GM12875 (cell line): ENCODE data around the gene CEMIP.

ENCODE experiments used
- H3K4me3 ChIP-seq: one replicate; pipeline ENCODE4 v1.5.1; 2011; ENCODE audit warnings: low read depth, low read length, control low read depth
- TF ChIP-seq, protein P1 (sequence below): IDR thresholded peaks from 2 replicates; pipeline ENCODE4 v1.5.1; 2011; ENCODE audit warnings: low read depth, mild to moderate bottlenecking, control low read depth, inconsistent platforms, low read length, moderate library complexity, borderline replicate concordance; ENCODE audit not compliant: insufficient read depth

CEMIP gene

DNA sequence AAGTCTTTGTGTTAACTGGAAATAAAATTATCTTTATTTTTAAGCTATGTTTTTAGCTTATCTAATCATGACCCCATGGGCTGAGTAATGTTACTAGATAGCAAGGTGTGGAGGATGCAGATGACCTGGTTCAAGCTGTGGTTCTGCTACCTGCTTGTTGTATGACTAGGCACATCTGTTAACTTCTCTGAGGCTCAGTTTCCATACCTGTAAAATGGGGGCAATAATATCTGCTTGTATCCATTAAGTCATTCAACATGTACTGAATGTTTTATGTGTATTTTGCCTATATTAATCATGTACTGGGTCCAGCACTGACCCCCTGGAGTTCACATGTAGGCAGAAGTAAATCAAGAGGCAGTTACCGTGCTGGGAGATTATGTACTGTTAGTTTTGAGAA lies 51.5 kb downstream of the CEMIP start:
- H3K4me3 ChIP-seq, result no peak overlapping the region
- TF ChIP-seq, protein P1, sequence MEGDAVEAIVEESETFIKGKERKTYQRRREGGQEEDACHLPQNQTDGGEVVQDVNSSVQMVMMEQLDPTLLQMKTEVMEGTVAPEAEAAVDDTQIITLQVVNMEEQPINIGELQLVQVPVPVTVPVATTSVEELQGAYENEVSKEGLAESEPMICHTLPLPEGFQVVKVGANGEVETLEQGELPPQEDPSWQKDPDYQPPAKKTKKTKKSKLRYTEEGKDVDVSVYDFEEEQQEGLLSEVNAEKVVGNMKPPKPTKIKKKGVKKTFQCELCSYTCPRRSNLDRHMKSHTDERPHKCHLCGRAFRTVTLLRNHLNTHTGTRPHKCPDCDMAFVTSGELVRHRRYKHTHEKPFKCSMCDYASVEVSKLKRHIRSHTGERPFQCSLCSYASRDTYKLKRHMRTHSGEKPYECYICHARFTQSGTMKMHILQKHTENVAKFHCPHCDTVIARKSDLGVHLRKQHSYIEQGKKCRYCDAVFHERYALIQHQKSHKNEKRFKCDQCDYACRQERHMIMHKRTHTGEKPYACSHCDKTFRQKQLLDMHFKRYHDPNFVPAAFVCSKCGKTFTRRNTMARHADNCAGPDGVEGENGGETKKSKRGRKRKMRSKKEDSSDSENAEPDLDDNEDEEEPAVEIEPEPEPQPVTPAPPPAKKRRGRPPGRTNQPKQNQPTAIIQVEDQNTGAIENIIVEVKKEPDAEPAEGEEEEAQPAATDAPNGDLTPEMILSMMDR, result no peak

DNA sequence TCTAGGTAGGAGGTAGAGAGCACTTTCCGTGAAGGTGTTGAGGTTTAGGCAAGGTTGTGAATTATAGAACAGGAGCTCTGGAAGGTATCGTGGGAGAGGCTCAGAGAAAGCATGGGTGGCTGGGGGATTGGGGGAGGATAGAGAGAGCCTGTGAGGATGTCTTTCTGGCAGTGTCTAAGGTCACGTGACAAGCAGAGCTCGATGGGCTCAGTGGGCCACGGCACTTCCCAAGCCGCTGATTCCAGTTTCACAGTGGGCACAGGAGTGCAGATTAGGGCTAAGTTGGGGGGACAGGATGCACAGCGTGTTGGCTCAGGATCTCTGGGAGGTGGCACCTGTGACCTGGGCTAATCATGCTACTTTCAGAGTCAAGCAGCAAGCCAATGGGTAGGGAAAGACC lies 52.0 kb downstream of the CEMIP start:
- TF ChIP-seq, protein P1, result no peak
- no peak overlapping the region for H3K4me3 ChIP-seq

DNA sequence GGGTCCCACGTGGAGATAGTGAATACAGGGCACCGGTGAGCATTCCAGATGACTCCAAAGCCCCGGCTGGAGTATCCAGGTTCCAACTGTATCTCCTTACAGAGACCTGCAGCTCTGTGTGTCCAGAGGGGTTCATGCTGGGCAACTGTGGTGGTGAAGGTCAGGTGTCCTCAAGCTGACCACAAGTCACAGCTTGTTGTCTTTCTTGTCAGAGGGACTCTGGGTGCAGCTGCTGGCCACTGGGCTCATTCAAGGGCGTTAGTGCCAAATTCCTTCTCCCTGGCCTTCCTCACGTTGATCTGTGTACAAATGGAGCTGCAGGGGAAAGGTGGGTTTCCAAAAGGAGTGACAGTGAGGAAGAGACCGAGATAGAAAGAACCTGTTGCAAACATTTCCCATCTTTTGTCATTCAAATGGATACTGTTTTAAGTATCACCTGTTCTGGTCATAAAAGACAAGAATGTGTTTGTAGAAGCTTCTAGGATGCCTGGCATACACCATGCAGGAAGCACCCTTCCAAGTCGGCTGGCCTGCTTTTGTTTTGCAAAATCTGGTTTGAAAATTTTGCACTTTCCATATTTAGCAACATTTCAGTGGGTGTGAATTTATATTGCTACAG lies 52.5 kb downstream of the CEMIP start:
- H3K4me3 ChIP-seq, result no peak overlapping the region
- TF ChIP-seq, protein P1, result no peak

DNA sequence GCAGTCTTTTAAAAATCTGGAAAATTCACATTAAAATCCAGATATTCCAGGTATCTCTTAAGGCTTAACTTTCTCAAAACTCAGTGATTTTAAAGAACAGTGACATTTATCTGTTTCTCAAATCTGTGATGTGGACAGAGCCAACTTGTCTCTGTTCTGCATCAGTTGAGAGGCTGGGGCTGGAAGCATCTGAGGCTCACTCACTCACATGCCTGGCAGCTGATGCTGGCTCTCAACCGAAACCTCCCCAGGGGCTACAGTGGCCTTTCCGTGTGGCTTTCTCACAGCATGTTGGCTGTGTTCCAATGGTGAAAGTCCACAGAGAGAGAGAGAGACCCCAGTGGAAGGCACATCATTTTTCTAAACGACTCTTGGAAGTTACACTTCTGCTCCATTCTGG lies 53.5 kb downstream of the CEMIP start:
- TF ChIP-seq, protein P1, result no peak
- no peak overlapping the region for H3K4me3 ChIP-seq

DNA sequence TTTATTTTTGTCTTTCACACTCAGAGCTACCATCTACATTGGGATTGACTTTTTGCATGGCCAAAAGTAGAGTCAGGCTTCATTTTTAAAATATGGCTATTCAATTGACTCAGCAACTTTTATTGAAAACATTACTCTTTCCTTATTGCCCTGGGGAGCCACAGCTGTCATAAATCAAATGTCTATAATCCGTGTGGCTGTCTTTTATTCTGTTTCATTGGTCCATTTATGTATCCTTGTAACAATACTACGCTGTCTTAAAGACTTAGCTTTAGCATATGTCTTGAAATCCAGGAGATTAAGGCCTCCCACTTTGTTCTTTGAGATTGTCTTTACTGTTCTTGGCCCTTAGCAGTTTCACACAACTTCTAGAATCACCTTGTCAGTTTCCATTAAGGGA lies 55.2 kb downstream of the CEMIP start:
- H3K4me3 ChIP-seq, result no peak overlapping the region
- TF ChIP-seq, protein P1, result no peak

DNA sequence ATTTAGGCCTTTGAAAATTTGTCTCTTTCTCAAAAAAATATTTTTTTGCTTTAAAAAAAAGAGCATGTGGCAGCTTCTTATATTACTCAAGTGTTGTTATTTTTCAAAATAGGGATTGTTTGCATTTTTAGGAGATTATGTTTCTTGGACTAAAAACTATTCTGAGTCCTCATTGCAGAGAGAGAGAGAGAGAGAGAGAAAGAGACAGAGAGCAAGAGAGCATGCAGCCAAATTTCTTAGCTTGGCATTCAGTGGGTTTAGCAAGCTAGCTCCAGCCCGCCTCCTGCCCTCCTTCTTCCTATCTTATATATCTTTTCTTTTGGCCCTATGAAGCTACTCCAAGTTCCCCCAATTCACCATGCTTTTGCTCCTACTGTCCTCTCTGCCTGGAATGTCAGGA lies 55.7 kb downstream of the CEMIP start:
- no peak overlapping the region for H3K4me3 ChIP-seq
- TF ChIP-seq, protein P1, result no peak

DNA sequence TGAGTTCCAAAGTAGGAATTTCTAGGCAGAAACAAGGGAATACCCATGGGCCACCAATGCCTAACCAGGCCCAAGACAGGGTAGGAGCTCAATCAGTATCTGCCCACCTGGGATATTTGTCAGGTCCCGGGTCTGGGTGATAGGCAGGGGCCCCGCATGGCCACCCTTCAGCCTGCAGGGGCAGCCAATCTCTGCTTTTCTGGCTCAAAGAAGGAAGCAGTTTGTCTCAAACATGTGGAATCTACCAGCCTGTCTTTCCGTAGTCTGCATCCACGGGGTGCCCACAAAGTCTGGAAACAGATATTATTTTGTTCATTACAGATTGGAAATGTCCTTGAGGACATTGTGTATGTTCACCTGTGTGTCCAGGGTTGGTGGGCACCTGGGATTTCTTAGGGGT lies 56.2 kb downstream of the CEMIP start:
- no peak overlapping the region for H3K4me3 ChIP-seq
- TF ChIP-seq, protein P1, result no peak
